Endodermal cell (in vitro differentiated cells): Measurements from ENCODE around the gene KRABD2.
A peak's percentile ranks its signal among the peaks of the same experiment; 100 is the strongest.
"Not testable (repeated sequence)": the region's sequence is repeated elsewhere in the genome, so short reads cannot be mapped to it uniquely, and the experiment has no call there.

Experiments
- DNase-seq: peaks from one replicate; pipeline ENCODE4 v3.0.0-alpha.2; 2017
- H3K27ac ChIP-seq: 2 replicates; pipeline ENCODE4 v1.5.1; 2013; ENCODE audit warnings: mild to moderate bottlenecking, low read depth, low read length, moderate library complexity
- H3K27me3 ChIP-seq: 2 replicates; pipeline ENCODE4 v1.6.1; 2013; ENCODE audit warnings: mild to moderate bottlenecking, low read length, moderate library complexity; ENCODE audit not compliant: insufficient read depth, control insufficient read depth, poor library complexity, severe bottlenecking
- H3K36me3 ChIP-seq: 2 replicates; pipeline ENCODE4 v1.7.0; 2013; ENCODE audit warnings: mild to moderate bottlenecking, low read length, moderate library complexity; ENCODE audit not compliant: control insufficient read depth, insufficient read depth
- H3K4me1 ChIP-seq: one replicate; pipeline ENCODE4 v1.7.0; 2013; ENCODE audit warnings: low read length; ENCODE audit not compliant: control insufficient read depth, insufficient read depth
- H3K4me3 ChIP-seq: 2 replicates; pipeline ENCODE4 v1.5.1; 2013; ENCODE audit warnings: mild to moderate bottlenecking, low read length, moderate library complexity
- H3K9ac ChIP-seq: 2 replicates; pipeline ENCODE4 v1.6.1; 2013; ENCODE audit warnings: mild to moderate bottlenecking, low read length, moderate library complexity; ENCODE audit not compliant: poor library complexity, severe bottlenecking; ENCODE audit errors: extremely low read depth
- H3K9me3 ChIP-seq: 2 replicates; pipeline ENCODE4 v1.6.1; 2013; ENCODE audit warnings: mild to moderate bottlenecking, low read length, moderate library complexity; ENCODE audit not compliant: control insufficient read depth
- H3K27ac Mint-ChIP-seq: 2 replicates; pipeline ENCODE4 v1.8.0; 2020; ENCODE audit warnings: mixed read lengths
- H3K27me3 Mint-ChIP-seq: 2 replicates; pipeline ENCODE4 v1.8.0; 2021; ENCODE audit warnings: mild to moderate bottlenecking, mixed read lengths; ENCODE audit not compliant: insufficient read depth
- H3K36me3 Mint-ChIP-seq: 2 replicates; pipeline ENCODE4 v1.8.0; 2020; ENCODE audit warnings: low read depth, mixed read lengths
- H3K4me1 Mint-ChIP-seq: 2 replicates; pipeline ENCODE4 v1.8.0; 2020; ENCODE audit warnings: mixed read lengths
- H3K4me3 Mint-ChIP-seq: 2 replicates; pipeline ENCODE4 v1.8.0; 2020; ENCODE audit warnings: mild to moderate bottlenecking, moderate library complexity, mixed read lengths
- H3K9me3 Mint-ChIP-seq: 2 replicates; pipeline ENCODE4 v1.8.0; 2020; ENCODE audit warnings: mild to moderate bottlenecking, mixed read lengths
- CTCF ChIP-seq: fragments of 200-600 bp; sonication (generic); conservative IDR thresholded peaks from 2 replicates; pipeline ENCODE4 v1.5.0; 2021; ENCODE audit warnings: antibody characterized with exemption, mild to moderate bottlenecking
- WGBS, 2 experiments: methylation state at CpG; one replicate each; pipeline versions ENCODE4 v1.1.5 to v1.1.7; 2013; ENCODE audit warnings: missing lambda C conversion rate in 2 of 2, mixed read lengths in 1 of 2; ENCODE audit not compliant: insufficient coverage in 1 of 2, insufficient read length in 1 of 2; 5-methylcytosine and 5-hydroxymethylcytosine counted together

Gene KRABD2

GRCh38 chr17:8377422-8377821 is 918 bp upstream of the KRABD2 start:
- Mint-ChIP-seq H3K4me3 (peak overlapping the region; percentile 82), H3K27me3 (no peaks in the 10 kb centered on the region), H3K27ac (peak overlapping the region; percentile 53), H3K9me3 (peaks cover 4% of the 10 kb centered on the region), H3K4me1 (peaks cover 24% of the 10 kb centered on the region), H3K36me3 (peaks cover 73% of the 10 kb centered on the region)
- no peaks in the 10 kb centered on the region for H3K9me3 ChIP-seq
- H3K27ac ChIP-seq: no peak overlapping the region
- H3K4me3 ChIP-seq: no peak overlapping the region
- no peaks in the 10 kb centered on the region for H3K27me3 ChIP-seq
- H3K36me3 ChIP-seq: peaks cover 56% of the 10 kb centered on the region
- 94 to 98% methylated on average over 4 of the region's 4 CpGs for WGBS, 2 experiments
- peaks cover 10% of the 10 kb centered on the region for H3K4me1 ChIP-seq
- no peak for TF ChIP-seq CTCF
- DNase-seq: no peak
- no peak overlapping the region for H3K9ac ChIP-seq

GRCh38 chr17:8375738-8376259 is 705 bp downstream of the KRABD2 start:
- Mint-ChIP-seq H3K4me1 (peaks cover 15% of the 10 kb centered on the region), H3K4me3 (peak overlapping the region; percentile 82), H3K27ac (peak overlapping the region; percentile 89), H3K9me3 (peaks cover 4% of the 10 kb centered on the region), H3K27me3 (no peaks in the 10 kb centered on the region), H3K36me3 (peaks cover 69% of the 10 kb centered on the region)
- peak; percentile 63 for DNase-seq
- H3K4me3 ChIP-seq: peak overlapping the region; percentile 77
- H3K9ac ChIP-seq: peak overlapping the region; percentile 61
- H3K27ac ChIP-seq: peak overlapping the region; percentile 80
- 79 to 87% methylated on average over 17 to 18 of the region's 18 CpGs for WGBS, 2 experiments
- peaks cover 6% of the 10 kb centered on the region for H3K4me1 ChIP-seq
- H3K36me3 ChIP-seq: peaks cover 42% of the 10 kb centered on the region
- no peaks in the 10 kb centered on the region for H3K9me3 ChIP-seq
- H3K27me3 ChIP-seq: no peaks in the 10 kb centered on the region
- TF ChIP-seq CTCF: no peak

GRCh38 chr17:8373856-8374255 is 2.6 kb downstream of the KRABD2 start:
- H3K27ac ChIP-seq, H3K27me3 Mint-ChIP-seq, H3K9ac ChIP-seq, H3K27me3 ChIP-seq, H3K9me3 Mint-ChIP-seq, H3K9me3 ChIP-seq, H3K4me1 ChIP-seq, DNase-seq, H3K27ac Mint-ChIP-seq, H3K4me3 Mint-ChIP-seq, H3K4me3 ChIP-seq: not testable (repeated sequence)
- peaks cover 12% of the 10 kb centered on the region for H3K4me1 Mint-ChIP-seq
- H3K36me3 ChIP-seq: peaks cover 34% of the 10 kb centered on the region
- 93% methylated on average over 3 to 26 of the region's 26 CpGs for WGBS, 2 experiments
- H3K36me3 Mint-ChIP-seq: peaks cover 65% of the 10 kb centered on the region

GRCh38 chr17:8372422-8372821 is 4.1 kb downstream of the KRABD2 start:
- no peak overlapping the region for H3K27ac ChIP-seq
- H3K4me3 ChIP-seq: no peak overlapping the region
- TF ChIP-seq CTCF: no peak
- no peaks in the 10 kb centered on the region for H3K4me1 ChIP-seq
- no peaks in the 10 kb centered on the region for H3K9me3 ChIP-seq
- peaks cover 60% of the 10 kb centered on the region for H3K36me3 Mint-ChIP-seq
- H3K4me3 Mint-ChIP-seq: no peak overlapping the region
- no peaks in the 10 kb centered on the region for H3K27me3 ChIP-seq
- no peak overlapping the region for H3K9ac ChIP-seq
- H3K9me3 Mint-ChIP-seq: peaks cover 6% of the 10 kb centered on the region
- H3K27me3 Mint-ChIP-seq: no peaks in the 10 kb centered on the region
- H3K36me3 ChIP-seq: peaks cover 25% of the 10 kb centered on the region
- 85 to 92% methylated on average over 5 to 7 of the region's 7 CpGs for WGBS, 2 experiments
- no peak for DNase-seq
- H3K4me1 Mint-ChIP-seq: peaks cover 14% of the 10 kb centered on the region
- no peak overlapping the region for H3K27ac Mint-ChIP-seq
